Left lung (tissue), 10 donors: ENCODE data around the gene KRT83. TPM values are rescaled to one million over a fixed set of nuclear protein-coding genes. Genes with fewer than 3 reads are reported as not detected.

Source experiments
- ATAC-seq: fragments of 200-7000 bp; cut with Tn5 transposase; one replicate; pipeline ENCODE4 v1.9.1; 2020; ENCODE audit warnings: moderate library complexity
- DNase-seq, 4 donors: peaks; one replicate each; pipeline ENCODE4 v3.0.0-alpha.2; 2013 to 2020
- H3K27ac ChIP-seq, 2 donors: fragments of 200-600 bp; sonication (generic) in 1 of 2; one replicate each; pipeline versions ENCODE4 v1.5.0 to v1.8.0; 2020 to 2021
- H3K27me3 ChIP-seq, 2 donors: fragments of 200-600 bp; sonication (generic) in 1 of 2; one replicate each; pipeline versions ENCODE4 v1.5.0 to v1.8.0; 2020 to 2021
- H3K36me3 ChIP-seq, 2 donors: fragments of 200-600 bp; sonication (generic) in 1 of 2; one replicate each; pipeline versions ENCODE4 v1.5.0 to v1.8.0; 2020 to 2021
- H3K4me1 ChIP-seq, 2 donors: fragments of 200-600 bp; one replicate each; pipeline ENCODE4 v1.8.0; 2021
- H3K4me3 ChIP-seq, 2 donors: fragments of 200-600 bp; sonication (generic) in 1 of 2; one replicate each; pipeline versions ENCODE4 v1.5.0 to v1.8.0; 2020 to 2021; ENCODE audit warnings: mild to moderate bottlenecking in 1 of 2
- H3K9me3 ChIP-seq, 2 donors: fragments of 200-600 bp; sonication (generic) in 1 of 2; one replicate each; pipeline versions ENCODE4 v1.5.0 to v1.8.0; 2020 to 2021
- CTCF ChIP-seq, 2 donors: fragments of 200-600 bp; sonication (generic) in 1 of 2; IDR thresholded peaks; one replicate each; pipeline versions ENCODE4 v1.5.0 to v1.8.0; 2021; ENCODE audit warnings: antibody characterized with exemption in 2 of 2
- intact Hi-C, 2 donors: fragments of 100-400 bp; cut with DNase I; formaldehyde crosslinking; loops; one replicate each; pipeline versions ENCODE4 v1.11.2 to v1.14.2; 2022
- polyA plus RNA-seq, 6 donors: library from polyadenylated mRNA; unstranded; fragments of 120-200 nt; gene quantifications; one replicate each; pipeline ENCODE4 v1.2.1, GENCODE V29; 2013; ENCODE audit not compliant: insufficient read length in 6 of 6
- total RNA-seq, 2 donors: library from RNA; stranded (reverse); fragmentation: NEBNext Ultra II Directional; extraction: Animal tissue kit (Norgen Biotek cat#: 25700); gene quantifications; one replicate each; pipeline ENCODE4 v1.2.1, GENCODE V29; 2021
- donor health status: DM: no; HTN: yes; CAD: no.
- donor health status: DM: no; HTN: no; CAD: no.

The KRT83 gene
- total and polyA plus RNA-seq, 8 donors, result not detected

- H3K4me1 ChIP-seq, result no peaks in the 10 kb centered on the region
- intact Hi-C loops, result no loop called here
- no peak for TF ChIP-seq CTCF (IDR thresholded peaks at IDR 0.05)
- no peaks in the 10 kb centered on the region for H3K36me3 ChIP-seq
- H3K27ac ChIP-seq, result no peak overlapping the region
- no peak overlapping the region for H3K4me3 ChIP-seq
- peaks cover 0 to 3% of the 10 kb centered on the region in 2 donors for H3K9me3 ChIP-seq
- ATAC-seq (no peak), DNase-seq (no peak)
- peaks cover 0 to 20% of the 10 kb centered on the region in 2 donors for H3K27me3 ChIP-seq
Observed at GRCh38 chr12:52331833-52332232, 10.6 kb upstream of the KRT83 start.

GRCh38 chr12:52331039-52331438 is 9.8 kb upstream of the KRT83 start:
- Histone ChIP-seq H3K27ac (no peak overlapping the region), H3K4me3 (no peak overlapping the region), H3K27me3 (peaks cover 0 to 20% of the 10 kb centered on the region in 2 donors), H3K9me3 (peaks cover 0 to 3% of the 10 kb centered on the region in 2 donors), H3K4me1 (no peaks in the 10 kb centered on the region), H3K36me3 (no peaks in the 10 kb centered on the region)
- no peak for TF ChIP-seq CTCF (IDR thresholded peaks at IDR 0.05)
- intact Hi-C loops, result no loop called here
- DNase-seq, result no peak
- ATAC-seq, result no peak

- no peak for ATAC-seq
Observed at GRCh38 chr12:52327830-52328500, 6.8 kb upstream of the KRT83 start.

GRCh38 chr12:52327052-52327829 is 6.0 kb upstream of the KRT83 start:
- TF ChIP-seq CTCF (IDR thresholded peaks at IDR 0.05), result peak; percentile 78
- Histone ChIP-seq H3K27me3 (peaks cover 0 to 31% of the 10 kb centered on the region in 2 donors), H3K36me3 (no peaks in the 10 kb centered on the region), H3K4me3 (no peak overlapping the region), H3K9me3 (no peaks in the 10 kb centered on the region), H3K4me1 (no peaks in the 10 kb centered on the region), H3K27ac (no peak overlapping the region)
- peak; percentile 99 for ATAC-seq
- intact Hi-C loops, result no loop called here
- peak in 2 of 4 donors; percentile 70 to 81 for DNase-seq

More at GRCh38 chr12:52327830-52328500, 6.8 kb upstream of the KRT83 start:
- Histone ChIP-seq H3K27me3 (peaks cover 0 to 26% of the 10 kb centered on the region in 2 donors), H3K27ac (no peak overlapping the region), H3K4me3 (no peak overlapping the region), H3K4me1 (no peaks in the 10 kb centered on the region), H3K9me3 (no peaks in the 10 kb centered on the region), H3K36me3 (no peaks in the 10 kb centered on the region)
- TF ChIP-seq CTCF (IDR thresholded peaks at IDR 0.05), result no peak
- intact Hi-C loops, result no loop called here
- no peak for DNase-seq

GRCh38 chr12:52324153-52324444 is 2.9 kb upstream of the KRT83 start:
- no peak for TF ChIP-seq CTCF (IDR thresholded peaks at IDR 0.05)
- H3K9me3 ChIP-seq, result no peaks in the 10 kb centered on the region
- H3K27ac ChIP-seq, result no peak overlapping the region
- peaks cover 5 to 62% of the 10 kb centered on the region in 2 donors for H3K27me3 ChIP-seq
- ATAC-seq, result no peak
- intact Hi-C loops, result loop anchor here in 1 of 2 donors (5.0 kb wide), 1 partner anchor 167 kb away; no protein-coding TSS in a partner anchor
- no peak for DNase-seq
- no peaks in the 10 kb centered on the region for H3K4me1 ChIP-seq
- no peak overlapping the region for H3K4me3 ChIP-seq
- no peaks in the 10 kb centered on the region for H3K36me3 ChIP-seq
